Subcutaneous abdominal adipose tissue (tissue), 5 donors: Measurements from ENCODE around the gene ZBTB34.

Source experiments
- H3K27ac ChIP-seq: one replicate; pipeline ENCODE4 v1.7.0; 2013; ENCODE audit warnings: low read depth, mild to moderate bottlenecking, inconsistent platforms, low read length, moderate library complexity
- H3K27me3 ChIP-seq, 5 donors: one replicate each; pipeline ENCODE4 v1.7.0; 2013; ENCODE audit warnings: low read length in 5 of 5, inconsistent platforms in 1 of 5; ENCODE audit not compliant: control insufficient read depth in 5 of 5, insufficient read depth in 4 of 5
- H3K36me3 ChIP-seq, 5 donors: one replicate each; pipeline ENCODE4 v1.7.0; 2013; ENCODE audit warnings: low read length in 5 of 5; ENCODE audit not compliant: control insufficient read depth in 5 of 5, insufficient read depth in 5 of 5
- H3K4me1 ChIP-seq, 5 donors: one replicate each; pipeline ENCODE4 v1.7.0; 2013; ENCODE audit warnings: low read length in 5 of 5, mild to moderate bottlenecking in 3 of 5, moderate library complexity in 1 of 5; ENCODE audit not compliant: control insufficient read depth in 5 of 5, insufficient read depth in 5 of 5
- H3K4me3 ChIP-seq, 5 donors: one replicate each; pipeline ENCODE4 v1.7.0; 2013; ENCODE audit warnings: low read length in 5 of 5, low read depth in 1 of 5
- H3K9ac ChIP-seq, 5 donors: one replicate each; pipeline ENCODE4 v1.7.0; 2013; ENCODE audit warnings: low read length in 5 of 5, mild to moderate bottlenecking in 4 of 5, moderate library complexity in 3 of 5
- H3K9me3 ChIP-seq, 5 donors: one replicate each; pipeline ENCODE4 v1.7.0; 2013; ENCODE audit warnings: low read length in 5 of 5; ENCODE audit not compliant: control insufficient read depth in 5 of 5
- donor health status: healthy.
- donor health status: healthy.
- donor health status: healthy.
- donor health status: healthy.
- donor health status: healthy.

The ZBTB34 gene

DNA sequence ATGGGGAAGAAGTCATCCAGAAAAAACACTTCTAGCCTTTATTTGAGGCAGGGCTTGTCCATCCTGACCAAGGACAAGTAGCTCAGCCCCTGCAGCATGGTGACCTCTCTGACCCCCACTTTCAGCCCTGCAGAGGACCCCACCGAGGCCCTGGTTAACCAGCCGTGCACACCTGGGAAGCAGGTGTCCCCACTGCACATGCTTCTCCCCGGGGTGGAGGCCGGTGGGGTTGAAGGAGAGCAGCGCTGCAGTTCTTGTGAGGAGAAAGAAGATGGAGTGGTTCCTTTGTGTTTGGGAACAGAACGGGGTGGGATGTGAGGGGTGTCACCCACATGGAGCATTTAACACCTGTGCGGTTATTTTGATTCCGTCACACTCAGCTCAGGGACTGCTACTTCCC is 21.1 kb upstream of the ZBTB34 start:
- Histone ChIP-seq H3K27ac (no peak overlapping the region), H3K9ac (no peak overlapping the region), H3K36me3 (peaks cover 8 to 26% (median 19%) of the 10 kb centered on the region in 5 donors), H3K4me1 (peaks cover 0 to 8% (median 4%) of the 10 kb centered on the region in 5 donors), H3K4me3 (no peak overlapping the region), H3K9me3 (no peaks in the 10 kb centered on the region), H3K27me3 (no peaks in the 10 kb centered on the region)

DNA sequence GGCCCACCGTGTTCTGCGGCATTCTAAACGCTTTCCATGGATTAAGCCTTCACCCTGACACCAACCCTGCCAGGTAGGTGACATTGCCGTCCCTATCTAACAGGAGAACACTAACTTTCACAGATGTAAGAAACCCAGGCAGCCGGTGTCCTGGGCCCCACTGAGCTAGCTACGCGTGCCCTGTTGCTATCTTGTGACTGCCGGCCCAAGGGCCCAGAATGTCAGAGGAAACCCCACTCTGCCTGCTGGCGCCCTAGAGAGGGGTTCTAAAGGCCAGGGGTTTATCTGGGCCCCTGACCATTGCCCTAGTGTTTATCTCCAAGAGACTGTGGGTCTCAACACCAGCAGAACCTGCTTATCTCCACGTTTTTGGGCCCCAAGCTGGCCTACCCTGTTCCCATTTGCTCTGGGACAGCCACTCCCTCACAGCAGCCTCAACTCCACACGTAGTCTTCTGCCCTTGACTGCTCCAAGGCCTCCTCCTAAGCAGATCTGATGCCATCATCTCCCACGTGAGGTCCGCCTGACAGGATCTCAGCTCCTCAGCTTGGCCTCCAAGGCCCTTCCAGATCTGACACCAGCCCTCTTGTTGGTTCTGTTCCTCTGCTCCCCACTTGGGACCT is 18.1 kb upstream of the ZBTB34 start:
- no peak overlapping the region for H3K27ac ChIP-seq
- H3K27me3 ChIP-seq = no peaks in the 10 kb centered on the region
- H3K4me1 ChIP-seq = peaks cover 0 to 8% (median 4%) of the 10 kb centered on the region in 5 donors
- H3K9me3 ChIP-seq = no peaks in the 10 kb centered on the region
- H3K4me3 ChIP-seq = no peak overlapping the region
- H3K36me3 ChIP-seq = peaks cover 0 to 13% (median 11%) of the 10 kb centered on the region in 5 donors
- H3K9ac ChIP-seq = no peak overlapping the region

DNA sequence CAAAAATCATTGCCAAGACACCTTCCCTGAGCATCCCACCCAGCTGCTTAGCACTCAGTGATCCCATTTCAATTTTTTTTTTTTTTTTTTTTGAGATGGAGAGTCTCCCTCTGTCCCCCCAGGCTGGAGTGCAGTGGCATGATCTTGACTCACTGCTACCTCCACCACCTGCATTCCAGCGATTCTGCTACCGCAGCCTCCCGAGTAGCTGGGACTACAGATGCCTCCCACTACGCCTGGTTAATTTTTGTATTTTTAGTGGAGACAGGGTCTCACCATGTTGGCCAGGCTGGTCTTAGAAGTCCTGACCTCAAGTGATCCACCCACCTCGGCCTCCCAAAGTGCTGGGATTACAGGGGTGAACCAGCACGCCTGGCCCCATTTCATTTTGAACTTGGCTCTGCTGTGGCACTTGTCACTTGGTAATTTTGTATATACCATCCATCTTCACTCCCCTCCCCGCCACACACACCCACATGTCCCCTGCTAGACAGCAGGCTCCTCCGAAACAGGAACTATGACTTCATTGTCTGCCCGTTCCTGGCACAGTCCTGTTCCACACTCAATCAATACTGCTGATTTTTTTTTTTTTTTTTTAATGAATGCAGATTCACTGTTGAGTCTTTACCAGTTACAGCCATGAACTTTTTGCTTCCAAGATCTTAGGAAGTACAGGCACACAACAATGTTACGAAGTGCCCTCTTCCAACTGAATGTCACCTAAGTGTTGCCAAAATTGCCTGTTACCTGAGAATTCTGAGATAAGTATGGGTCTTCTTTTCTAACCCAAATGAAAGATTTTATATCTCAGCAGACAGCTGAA is 17.3 kb upstream of the ZBTB34 start:
- Histone ChIP-seq H3K4me3 (no peak overlapping the region), H3K4me1 (peaks cover 0 to 4% (median 4%) of the 10 kb centered on the region in 5 donors), H3K9ac (no peak overlapping the region)

GRCh38 chr9:126844085-126844484 is 16.4 kb upstream of the ZBTB34 start:
- H3K27me3 ChIP-seq = no peaks in the 10 kb centered on the region
- no peak overlapping the region for H3K4me3 ChIP-seq
- H3K27ac ChIP-seq = no peak overlapping the region
- no peaks in the 10 kb centered on the region for H3K9me3 ChIP-seq
- H3K36me3 ChIP-seq = peaks cover 0 to 3% (median 0%) of the 10 kb centered on the region in 5 donors
- no peak overlapping the region for H3K9ac ChIP-seq
- H3K4me1 ChIP-seq = peaks cover 0 to 3% (median 0%) of the 10 kb centered on the region in 5 donors

More for the DNA sequence above, 17.3 kb upstream of the ZBTB34 start:
- Histone ChIP-seq H3K9me3 (no peaks in the 10 kb centered on the region), H3K36me3 (peaks cover 0 to 12% (median 8%) of the 10 kb centered on the region in 5 donors), H3K27me3 (no peaks in the 10 kb centered on the region), H3K27ac (no peak overlapping the region)

DNA sequence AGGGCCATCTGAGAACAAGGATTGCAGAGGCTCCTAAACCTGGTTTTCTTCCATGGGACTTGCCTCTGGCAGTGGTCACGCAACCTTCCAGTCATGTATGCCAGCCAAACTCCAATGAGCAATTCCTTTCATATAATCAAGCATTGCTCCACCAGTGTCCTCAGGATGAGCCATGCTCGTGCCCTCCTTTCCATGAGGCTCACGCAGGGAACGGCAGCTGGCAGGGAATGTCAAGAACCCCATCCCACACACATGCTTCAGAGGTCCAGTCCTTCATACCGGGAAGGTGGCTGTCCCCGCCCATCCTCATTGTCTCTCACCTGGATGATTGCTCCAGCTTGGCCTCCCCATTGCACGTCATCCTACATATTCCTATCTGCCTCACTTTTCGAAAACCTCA is 13.4 kb upstream of the ZBTB34 start:
- H3K27me3 ChIP-seq = peaks cover under 1 to 8% (median 3%) of the 10 kb centered on the region in 5 donors
- no peaks in the 10 kb centered on the region for H3K4me1 ChIP-seq
- H3K9me3 ChIP-seq = no peaks in the 10 kb centered on the region
- no peak overlapping the region for H3K9ac ChIP-seq
- no peak overlapping the region for H3K4me3 ChIP-seq
- H3K27ac ChIP-seq = no peak overlapping the region
- H3K36me3 ChIP-seq = no peaks in the 10 kb centered on the region

- H3K9me3 ChIP-seq = no peaks in the 10 kb centered on the region
- no peaks in the 10 kb centered on the region for H3K36me3 ChIP-seq
- H3K27ac ChIP-seq = no peak overlapping the region
- H3K4me1 ChIP-seq = no peaks in the 10 kb centered on the region
- H3K9ac ChIP-seq = no peak overlapping the region
- peaks cover 8 to 17% (median 11%) of the 10 kb centered on the region in 5 donors for H3K27me3 ChIP-seq
- H3K4me3 ChIP-seq = no peak overlapping the region
Measured at GRCh38 chr9:126849591-126850225, 10.7 kb upstream of the ZBTB34 start.

DNA sequence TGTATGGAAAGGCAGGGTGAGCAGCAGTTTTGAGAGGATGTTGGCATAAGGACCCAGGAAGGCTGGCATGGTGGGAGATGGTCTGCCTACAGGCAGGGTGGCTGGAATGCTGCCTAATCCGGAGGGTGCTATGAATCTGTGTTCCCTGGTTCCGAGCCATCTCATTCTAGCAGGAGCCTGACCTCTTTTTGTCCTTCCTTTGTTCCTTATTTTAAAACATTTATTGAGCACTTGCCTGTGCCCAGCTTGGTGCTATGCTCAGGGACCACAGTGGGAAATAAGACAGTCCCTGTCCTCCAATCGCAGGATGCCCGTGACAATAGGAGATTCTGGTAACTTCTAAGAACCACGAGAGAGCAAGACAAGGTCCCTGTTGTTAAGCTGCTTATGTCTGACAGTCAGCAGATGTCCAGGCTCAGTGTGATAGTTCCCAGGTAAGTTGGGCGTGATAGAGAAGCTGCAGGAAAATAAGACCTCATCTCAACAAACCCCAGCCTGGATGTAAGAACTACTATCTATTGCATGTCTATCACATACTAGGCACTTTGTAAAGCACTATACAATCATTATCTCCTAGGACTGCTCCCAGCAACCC is 9.1 kb upstream of the ZBTB34 start:
- H3K4me3 ChIP-seq = no peak overlapping the region
- peaks cover 8 to 17% (median 12%) of the 10 kb centered on the region in 5 donors for H3K27me3 ChIP-seq
- H3K36me3 ChIP-seq = no peaks in the 10 kb centered on the region

GRCh38 chr9:126852086-126852688 is 8.3 kb upstream of the ZBTB34 start:
- H3K27ac ChIP-seq = no peak overlapping the region
- no peak overlapping the region for H3K4me3 ChIP-seq
- peaks cover 8 to 17% (median 12%) of the 10 kb centered on the region in 5 donors for H3K27me3 ChIP-seq
- H3K4me1 ChIP-seq = no peaks in the 10 kb centered on the region
- H3K9ac ChIP-seq = no peak overlapping the region
- no peaks in the 10 kb centered on the region for H3K36me3 ChIP-seq
- H3K9me3 ChIP-seq = no peaks in the 10 kb centered on the region

More for the DNA sequence above, 9.1 kb upstream of the ZBTB34 start:
- no peaks in the 10 kb centered on the region for H3K4me1 ChIP-seq
- H3K9ac ChIP-seq = no peak overlapping the region
- no peak overlapping the region for H3K27ac ChIP-seq
- no peaks in the 10 kb centered on the region for H3K9me3 ChIP-seq

DNA sequence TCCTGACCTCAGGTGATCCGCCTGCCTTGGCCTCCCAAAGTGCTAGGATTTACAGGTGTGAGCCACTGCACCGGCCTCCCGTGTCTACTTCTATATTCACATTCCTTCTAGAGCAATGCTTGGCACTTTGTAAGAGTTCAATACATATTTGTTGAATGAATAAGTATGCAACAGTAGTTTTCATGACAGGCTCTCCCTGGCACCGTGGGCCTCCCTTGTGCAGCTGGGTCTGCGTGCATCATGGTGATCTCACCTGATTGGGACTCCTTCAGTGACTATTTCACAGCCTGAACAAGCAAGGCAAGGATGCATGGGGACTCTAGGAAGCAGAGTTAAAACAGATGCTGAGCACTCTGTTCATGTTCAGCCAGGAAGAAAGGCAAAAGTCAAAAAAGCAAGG is 6.8 kb upstream of the ZBTB34 start:
- no peak overlapping the region for H3K9ac ChIP-seq
- no peak overlapping the region for H3K4me3 ChIP-seq
- H3K9me3 ChIP-seq = no peaks in the 10 kb centered on the region
- no peaks in the 10 kb centered on the region for H3K36me3 ChIP-seq
- no peaks in the 10 kb centered on the region for H3K4me1 ChIP-seq
- peaks cover 8 to 17% (median 12%) of the 10 kb centered on the region in 5 donors for H3K27me3 ChIP-seq
- no peak overlapping the region for H3K27ac ChIP-seq
